Astrocyte of the hippocampus (primary cell): ENCODE measurements around the gene MSLN.

Experiments used
- DNase-seq: peaks from one replicate; pipeline ENCODE4 v3.0.0; 2011; ENCODE audit warnings: low read depth, low spot score

Gene MSLN

GRCh38 chr16:760545-761343 is at the start of gene MSLN:
TSS of gene MSLN (plus strand) at chr16:760734. CDS start at chr16:762681, 1,947 bp downstream.
- DNase-seq: peak; percentile 78

GRCh38 chr16:711084-711483 is 49.5 kb upstream of the MSLN start:
- no peak for DNase-seq

- DNase-seq: peak; percentile 89
Measured at GRCh38 chr16:711548-712320, 48.8 kb upstream of the MSLN start.

DNA sequence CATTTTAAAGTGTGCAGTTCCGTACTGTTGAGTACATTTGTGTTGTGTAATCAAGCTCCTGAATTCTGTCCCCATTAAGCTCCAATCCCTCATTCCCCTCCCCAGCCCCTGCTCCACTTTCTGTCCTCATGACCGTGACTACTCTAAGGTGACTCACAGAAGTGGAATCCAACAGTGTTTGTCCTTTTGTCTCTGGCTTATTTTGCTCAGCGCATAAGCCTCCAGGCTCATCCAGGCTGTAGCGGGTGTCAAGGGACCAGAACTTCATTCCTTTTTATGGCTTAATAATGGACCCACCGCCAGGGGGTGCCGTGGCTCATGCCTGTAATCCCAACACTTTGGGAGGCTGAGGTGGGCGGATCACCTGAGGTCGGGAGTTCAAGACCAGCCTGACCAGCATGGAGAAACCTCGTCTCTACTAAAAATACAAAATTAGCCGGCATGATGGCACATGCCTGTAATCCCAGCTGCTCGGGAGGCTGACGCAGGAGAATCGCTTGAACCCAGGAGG is 47.7 kb upstream of the MSLN start:
- peak; percentile 94 for DNase-seq

DNA sequence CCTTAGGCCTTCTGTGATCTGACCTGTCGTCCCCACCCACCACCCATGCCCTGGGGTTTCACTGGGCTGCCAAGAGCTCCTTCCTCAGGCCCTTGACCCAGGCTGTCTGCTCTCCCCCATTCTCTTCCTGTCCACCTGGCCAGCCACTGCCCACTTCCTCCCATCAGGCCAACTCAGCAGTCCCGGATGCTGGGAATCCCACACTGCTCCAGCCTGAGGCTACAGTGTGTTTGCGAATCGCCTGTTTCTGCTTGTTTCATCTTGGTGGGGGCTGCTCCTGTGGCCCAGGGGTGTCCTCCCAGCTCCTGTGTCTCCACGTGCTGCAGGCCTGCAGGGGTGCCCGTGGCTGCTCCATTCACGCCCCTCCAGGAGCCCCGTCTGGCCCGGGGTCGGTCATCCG is 46.5 kb upstream of the MSLN start:
- no peak for DNase-seq

GRCh38 chr16:714558-715476 is 45.7 kb upstream of the MSLN start, which contains the start of gene METRN:
TSS of gene METRN (plus strand) at chr16:715118. CDS start at chr16:715290, 172 bp downstream.
- DNase-seq: peak; percentile 97

DNA sequence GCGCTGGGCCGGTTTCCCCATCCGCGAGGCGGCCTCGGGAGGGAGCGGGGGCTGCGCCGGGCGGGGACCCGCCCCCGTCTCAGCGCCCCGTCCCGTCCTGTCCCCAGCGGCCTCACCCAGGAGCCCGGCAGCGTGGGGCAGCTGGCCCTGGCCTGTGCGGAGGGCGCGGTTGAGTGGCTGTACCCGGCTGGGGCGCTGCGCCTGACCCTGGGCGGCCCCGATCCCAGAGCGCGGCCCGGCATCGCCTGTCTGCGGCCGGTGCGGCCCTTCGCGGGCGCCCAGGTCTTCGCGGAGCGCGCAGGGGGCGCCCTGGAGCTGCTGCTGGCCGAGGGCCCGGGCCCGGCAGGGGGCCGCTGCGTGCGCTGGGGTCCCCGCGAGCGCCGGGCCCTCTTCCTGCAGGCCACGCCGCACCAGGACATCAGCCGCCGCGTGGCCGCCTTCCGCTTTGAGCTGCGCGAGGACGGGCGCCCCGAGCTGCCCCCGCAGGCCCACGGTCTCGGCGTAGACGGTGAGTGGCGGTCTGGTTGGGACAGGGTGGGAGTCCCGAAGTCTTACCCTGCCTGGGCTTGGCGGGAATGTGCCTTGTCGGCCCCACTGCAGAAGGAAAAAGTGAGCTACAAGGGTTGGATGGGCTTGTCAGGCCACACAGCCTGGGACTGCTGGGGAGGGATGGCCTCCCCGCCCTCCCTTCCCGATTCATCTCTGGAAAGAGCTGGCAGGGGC is 44.9 kb upstream of the MSLN start:
- peak; percentile 73 for DNase-seq

- peak; percentile 90 for DNase-seq
Measured at GRCh38 chr16:716200-716568, 44.4 kb upstream of the MSLN start.

- DNase-seq: no peak
Measured at GRCh38 chr16:716768-717325, 43.7 kb upstream of the MSLN start.

- DNase-seq: no peak
Measured at GRCh38 chr16:717450-718245, 42.9 kb upstream of the MSLN start.

- DNase-seq: no peak
Measured at GRCh38 chr16:718389-718788, 42.1 kb upstream of the MSLN start.

DNA sequence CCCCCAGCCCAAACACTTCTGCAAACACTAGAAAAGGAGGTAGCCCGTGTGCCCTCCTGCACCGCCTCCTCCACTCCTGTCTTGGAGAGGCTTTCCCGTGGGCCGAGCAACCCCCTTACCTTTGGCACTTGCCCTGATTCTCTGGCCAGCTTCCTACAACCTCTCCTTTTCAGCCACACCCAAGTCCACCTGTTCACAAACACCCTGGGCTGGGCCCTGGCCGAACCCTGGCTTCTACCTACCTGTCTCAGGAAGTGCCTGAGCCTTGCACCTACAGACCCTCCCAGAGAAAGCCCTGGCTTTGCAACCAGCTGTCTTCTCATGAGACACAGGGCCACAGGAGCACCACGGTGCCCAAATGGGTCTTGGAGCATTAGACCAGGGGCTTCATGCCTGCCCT is 41.6 kb upstream of the MSLN start:
- DNase-seq: no peak

DNA sequence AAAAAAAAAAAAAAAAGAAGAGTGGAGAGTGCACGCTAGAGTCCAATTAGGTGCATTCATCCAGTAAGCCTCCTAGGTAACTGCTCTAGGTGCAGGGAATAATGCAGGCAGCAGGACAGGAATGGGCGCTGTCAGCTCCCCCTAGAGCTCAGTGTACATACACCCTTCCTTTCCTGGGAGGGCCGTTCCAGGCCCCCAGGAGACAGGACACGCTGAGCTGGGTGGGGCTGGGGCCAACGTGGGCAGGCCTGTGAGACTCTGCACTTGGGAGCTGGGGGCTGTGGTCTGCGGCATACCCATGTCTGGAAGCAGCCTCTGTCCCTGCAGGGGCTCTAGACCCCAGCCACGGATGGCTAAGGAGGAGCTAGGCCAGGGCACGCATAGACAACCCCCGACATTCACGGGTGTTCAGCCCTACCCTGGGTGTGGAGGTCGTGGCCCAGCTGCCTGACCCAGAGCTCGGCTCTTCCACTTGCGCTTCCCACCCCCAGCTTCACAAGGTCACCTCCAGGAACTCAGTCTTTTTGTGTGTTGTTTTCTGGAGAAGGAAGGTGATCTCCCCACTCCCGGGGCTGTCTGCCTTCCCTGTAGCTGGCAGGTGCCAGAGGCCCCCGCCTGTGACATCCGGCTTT is 40.6 kb upstream of the MSLN start:
- no peak for DNase-seq

DNA sequence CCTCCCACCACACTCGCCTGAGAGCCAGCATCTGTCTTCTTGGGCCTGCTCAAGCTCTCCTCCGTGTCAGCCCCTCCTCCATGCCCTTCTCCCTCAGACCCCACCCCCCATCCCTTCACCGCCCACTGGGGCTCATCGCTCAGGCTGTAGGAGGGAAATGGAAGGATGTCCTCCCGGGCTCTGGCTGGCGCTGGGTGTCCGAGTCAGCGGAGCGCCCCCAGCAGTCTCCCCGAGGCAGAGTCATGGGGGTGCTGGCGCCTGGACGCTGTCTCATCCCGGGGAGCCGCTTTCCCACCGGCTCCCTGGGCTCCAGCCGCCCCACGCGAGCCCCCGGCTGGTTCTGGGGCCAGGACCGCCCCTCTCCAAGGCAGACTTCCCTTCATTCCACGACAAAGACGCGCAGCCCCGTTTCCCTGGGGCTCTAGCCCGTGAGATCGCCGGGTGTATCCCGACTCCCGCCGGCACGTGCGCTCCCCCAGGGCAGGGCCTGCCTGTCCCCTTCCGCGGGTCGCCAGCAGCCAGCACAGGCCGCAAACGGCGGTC is 40.0 kb upstream of the MSLN start:
- peak; percentile 79 for DNase-seq

- peak; percentile 91 for DNase-seq
Measured at GRCh38 chr16:720990-721764, 39.4 kb upstream of the MSLN start, which contains the start of gene ANTKMT. TSS of gene ANTKMT (plus strand) at chr16:721146. CDS start at chr16:721275, 129 bp downstream.

GRCh38 chr16:721765-722540 is 38.6 kb upstream of the MSLN start:
- DNase-seq: no peak
